ENCODE data around the gene SDK1. TPM values are rescaled to one million over a fixed set of nuclear protein-coding genes. Genes with fewer than 3 reads are reported as not detected.

Gene SDK1
- total RNA-seq, 3 donors from 2014 or later (not counting 1 experiment from before 2014, with no cell fraction given): 0.05 to 0.11 TPM; not detected in 1

- intact Hi-C loops (cut with micrococcal nuclease): no loop called here
- no peaks in the 10 kb centered on the region for H3K9me3 ChIP-seq (ENCODE audit: control insufficient read depth, insufficient read depth, low read length)
- Mint-ChIP-seq H3K4me1 (no peaks in the 10 kb centered on the region), H3K9me3 (no peaks in the 10 kb centered on the region), H3K27ac (no peak overlapping the region), H3K27me3 (ENCODE audit: low read depth in 2 of 2) (peaks cover 10 to 12% of the 10 kb centered on the region in 2 donors), H3K4me3 (no peak overlapping the region), H3K36me3 (no peaks in the 10 kb centered on the region)
- H3K4me1 ChIP-seq (ENCODE audit: control insufficient read depth, insufficient read depth, low read length): no peaks in the 10 kb centered on the region
- H3K4me3 ChIP-seq (ENCODE audit: low read length): no peak overlapping the region
- no peak for DNase-seq
- H3K36me3 ChIP-seq (ENCODE audit: control insufficient read depth, insufficient read depth, low read length): no peaks in the 10 kb centered on the region
- TF ChIP-seq CTCF (IDR thresholded peaks at IDR 0.05): no peak
- H3K27ac ChIP-seq (ENCODE audit: low read length): no peak overlapping the region
- WGBS (ENCODE audit: insufficient coverage): 90% methylated on average over 4 of the region's 4 CpGs
- H3K27me3 ChIP-seq (ENCODE audit: control insufficient read depth, insufficient read depth, low read length): no peaks in the 10 kb centered on the region
- no peak for ATAC-seq
Measured at GRCh38 chr7:3862774-3863173, 561.7 kb downstream of the SDK1 start.

- Mint-ChIP-seq H3K27me3 (ENCODE audit: low read depth in 2 of 2) (peaks cover 7 to 11% of the 10 kb centered on the region in 2 donors), H3K4me1 (no peaks in the 10 kb centered on the region), H3K4me3 (no peak overlapping the region), H3K36me3 (no peaks in the 10 kb centered on the region), H3K27ac (no peak overlapping the region), H3K9me3 (no peaks in the 10 kb centered on the region)
- H3K36me3 ChIP-seq (ENCODE audit: control insufficient read depth, insufficient read depth, low read length): no peaks in the 10 kb centered on the region
- H3K4me3 ChIP-seq (ENCODE audit: low read length): no peak overlapping the region
- H3K9me3 ChIP-seq (ENCODE audit: control insufficient read depth, insufficient read depth, low read length): no peaks in the 10 kb centered on the region
- DNase-seq (no peak), ATAC-seq (no peak)
- H3K27me3 ChIP-seq (ENCODE audit: control insufficient read depth, insufficient read depth, low read length): no peaks in the 10 kb centered on the region
- TF ChIP-seq CTCF (IDR thresholded peaks at IDR 0.05): no peak
- no peaks in the 10 kb centered on the region for H3K4me1 ChIP-seq (ENCODE audit: control insufficient read depth, insufficient read depth, low read length)
- intact Hi-C loops (cut with micrococcal nuclease): no loop called here
- H3K27ac ChIP-seq (ENCODE audit: low read length): no peak overlapping the region
- WGBS (ENCODE audit: insufficient coverage): 85% methylated on average over 5 of the region's 5 CpGs
Measured at GRCh38 chr7:3866277-3866676, 565.2 kb downstream of the SDK1 start.

GRCh38 chr7:3867863-3868262 is 566.8 kb downstream of the SDK1 start:
- Histone ChIP-seq H3K27me3 (ENCODE audit: control insufficient read depth, insufficient read depth, low read length) (no peaks in the 10 kb centered on the region), H3K9me3 (ENCODE audit: control insufficient read depth, insufficient read depth, low read length) (no peaks in the 10 kb centered on the region), H3K36me3 (ENCODE audit: control insufficient read depth, insufficient read depth, low read length) (no peaks in the 10 kb centered on the region), H3K4me3 (ENCODE audit: low read length) (no peak overlapping the region), H3K27ac (ENCODE audit: low read length) (no peak overlapping the region), H3K4me1 (ENCODE audit: control insufficient read depth, insufficient read depth, low read length) (no peaks in the 10 kb centered on the region)
- no peak for TF ChIP-seq CTCF (IDR thresholded peaks at IDR 0.05)
- WGBS (ENCODE audit: insufficient coverage): 86% methylated on average over 5 of the region's 5 CpGs
- ATAC-seq (no peak), DNase-seq (no peak)
- Mint-ChIP-seq H3K27ac (no peak overlapping the region), H3K4me3 (no peak overlapping the region), H3K9me3 (no peaks in the 10 kb centered on the region), H3K36me3 (no peaks in the 10 kb centered on the region), H3K4me1 (no peaks in the 10 kb centered on the region), H3K27me3 (ENCODE audit: low read depth in 2 of 2) (peaks cover 13 to 20% of the 10 kb centered on the region in 2 donors)
- intact Hi-C loops (cut with micrococcal nuclease): no loop called here

GRCh38 chr7:3879355-3880075 is 578.5 kb downstream of the SDK1 start:
- H3K4me1 Mint-ChIP-seq: no peaks in the 10 kb centered on the region
- Histone ChIP-seq H3K9me3 (ENCODE audit: control insufficient read depth, insufficient read depth, low read length) (no peaks in the 10 kb centered on the region), H3K27ac (ENCODE audit: low read length) (no peak overlapping the region), H3K27me3 (ENCODE audit: control insufficient read depth, insufficient read depth, low read length) (no peaks in the 10 kb centered on the region), H3K36me3 (ENCODE audit: control insufficient read depth, insufficient read depth, low read length) (no peaks in the 10 kb centered on the region), H3K4me3 (ENCODE audit: low read length) (no peak overlapping the region), H3K4me1 (ENCODE audit: control insufficient read depth, insufficient read depth, low read length) (no peaks in the 10 kb centered on the region)
- no peak overlapping the region for H3K27ac Mint-ChIP-seq
- 85% methylated on average over 14 of the region's 14 CpGs for WGBS (ENCODE audit: insufficient coverage)
- no peak for DNase-seq
- ATAC-seq: no peak
- intact Hi-C loops (cut with micrococcal nuclease): no loop called here
- no peaks in the 10 kb centered on the region for H3K9me3 Mint-ChIP-seq
- peaks cover 14 to 26% of the 10 kb centered on the region in 2 donors for H3K27me3 Mint-ChIP-seq (ENCODE audit: low read depth in 2 of 2)
- no peak for TF ChIP-seq CTCF (IDR thresholded peaks at IDR 0.05)
- no peak overlapping the region for H3K4me3 Mint-ChIP-seq
- no peaks in the 10 kb centered on the region for H3K36me3 Mint-ChIP-seq
